Muscle layer of colon (tissue), 2 donors: ENCODE results near the gene TFF3.

Source experiments
- H3K27ac ChIP-seq: one replicate; pipeline ENCODE4 v1.7.0; 2013; ENCODE audit warnings: low read depth, mild to moderate bottlenecking, low read length, moderate library complexity
- H3K27me3 ChIP-seq, 2 donors: one replicate each; pipeline ENCODE4 v1.7.0; 2013; ENCODE audit warnings: low read length in 2 of 2, mild to moderate bottlenecking in 2 of 2; ENCODE audit not compliant: insufficient read depth in 2 of 2, control insufficient read depth in 1 of 2
- H3K36me3 ChIP-seq: one replicate; pipeline ENCODE4 v1.7.0; 2013; ENCODE audit warnings: mild to moderate bottlenecking, low read length; ENCODE audit not compliant: insufficient read depth
- H3K4me1 ChIP-seq: one replicate; pipeline ENCODE4 v1.7.0; 2013; ENCODE audit warnings: mild to moderate bottlenecking, low read length; ENCODE audit not compliant: insufficient read depth
- H3K4me3 ChIP-seq, 2 donors: one replicate each; pipeline ENCODE4 v1.7.0; 2013; ENCODE audit warnings: low read length in 2 of 2, low read depth in 1 of 2, mild to moderate bottlenecking in 1 of 2, moderate library complexity in 1 of 2
- H3K9ac ChIP-seq: one replicate; pipeline ENCODE4 v1.7.0; 2013; ENCODE audit warnings: low read length
- H3K9me3 ChIP-seq: one replicate; pipeline ENCODE4 v1.7.0; 2013; ENCODE audit warnings: mild to moderate bottlenecking, low read length
- donor health status: abdominal sarcoma.
- donor health status: Adenocarcinoma of cecum.

TFF3 gene

GRCh38 chr21:42308161-42308913 is 6.9 kb downstream of the TFF3 start:
- Histone ChIP-seq H3K4me1 (no peaks in the 10 kb centered on the region), H3K27me3 (peaks cover 11 to 25% of the 10 kb centered on the region in 2 donors)

GRCh38 chr21:42307106-42307505 is 8.1 kb downstream of the TFF3 start:
- no peak overlapping the region for H3K9ac ChIP-seq
- no peak overlapping the region for H3K27ac ChIP-seq
- H3K36me3 ChIP-seq = no peaks in the 10 kb centered on the region
- H3K27me3 ChIP-seq = peaks cover 11 to 25% of the 10 kb centered on the region in 2 donors
- no peaks in the 10 kb centered on the region for H3K9me3 ChIP-seq
- no peaks in the 10 kb centered on the region for H3K4me1 ChIP-seq
- H3K4me3 ChIP-seq = no peak overlapping the region

More at GRCh38 chr21:42308161-42308913, 6.9 kb downstream of the TFF3 start:
- Histone ChIP-seq H3K9ac (no peak overlapping the region), H3K9me3 (no peaks in the 10 kb centered on the region), H3K36me3 (no peaks in the 10 kb centered on the region), H3K4me3 (no peak overlapping the region), H3K27ac (no peak overlapping the region)

GRCh38 chr21:42306366-42307035 is 8.7 kb downstream of the TFF3 start:
- Histone ChIP-seq H3K4me3 (no peak overlapping the region), H3K36me3 (no peaks in the 10 kb centered on the region), H3K9me3 (no peaks in the 10 kb centered on the region), H3K4me1 (no peaks in the 10 kb centered on the region), H3K27ac (no peak overlapping the region), H3K9ac (no peak overlapping the region), H3K27me3 (peaks cover 11 to 25% of the 10 kb centered on the region in 2 donors)

GRCh38 chr21:42305707-42306147 is 9.5 kb downstream of the TFF3 start:
- H3K27ac ChIP-seq = no peak overlapping the region
- H3K9me3 ChIP-seq = no peaks in the 10 kb centered on the region
- no peaks in the 10 kb centered on the region for H3K4me1 ChIP-seq
- no peaks in the 10 kb centered on the region for H3K36me3 ChIP-seq
- H3K27me3 ChIP-seq = peaks cover 11 to 25% of the 10 kb centered on the region in 2 donors
- no peak overlapping the region for H3K9ac ChIP-seq
- no peak overlapping the region for H3K4me3 ChIP-seq

- H3K27me3 ChIP-seq = peaks cover 8 to 20% of the 10 kb centered on the region in 2 donors
- H3K9me3 ChIP-seq = no peaks in the 10 kb centered on the region
- no peaks in the 10 kb centered on the region for H3K4me1 ChIP-seq
- no peak overlapping the region for H3K9ac ChIP-seq
- H3K4me3 ChIP-seq = no peak overlapping the region
- H3K27ac ChIP-seq = no peak overlapping the region
- no peaks in the 10 kb centered on the region for H3K36me3 ChIP-seq
Measured at GRCh38 chr21:42304556-42305454, 10.4 kb downstream of the TFF3 start.

- Histone ChIP-seq H3K9ac (no peak overlapping the region), H3K9me3 (no peaks in the 10 kb centered on the region), H3K27ac (no peak overlapping the region), H3K27me3 (peaks cover 4 to 6% of the 10 kb centered on the region in 2 donors), H3K4me1 (no peaks in the 10 kb centered on the region), H3K36me3 (peaks cover 5% of the 10 kb centered on the region), H3K4me3 (no peak overlapping the region)
Measured at GRCh38 chr21:42303443-42303842, 11.8 kb downstream of the TFF3 start.

- no peak overlapping the region for H3K9ac ChIP-seq
Measured at GRCh38 chr21:42302794-42303193, 12.4 kb downstream of the TFF3 start.

GRCh38 chr21:42302076-42302650 is 13.0 kb downstream of the TFF3 start:
- Histone ChIP-seq H3K36me3 (peaks cover 8% of the 10 kb centered on the region), H3K9me3 (no peaks in the 10 kb centered on the region), H3K4me1 (no peaks in the 10 kb centered on the region), H3K27ac (no peak overlapping the region), H3K27me3 (no peaks in the 10 kb centered on the region), H3K9ac (no peak overlapping the region), H3K4me3 (no peak overlapping the region)

More at GRCh38 chr21:42302794-42303193, 12.4 kb downstream of the TFF3 start:
- H3K4me3 ChIP-seq = no peak overlapping the region
- no peaks in the 10 kb centered on the region for H3K4me1 ChIP-seq
- H3K9me3 ChIP-seq = no peaks in the 10 kb centered on the region
- H3K27ac ChIP-seq = no peak overlapping the region
- no peaks in the 10 kb centered on the region for H3K27me3 ChIP-seq
- H3K36me3 ChIP-seq = peaks cover 5% of the 10 kb centered on the region

- H3K36me3 ChIP-seq = peaks cover 13% of the 10 kb centered on the region
- H3K4me1 ChIP-seq = no peaks in the 10 kb centered on the region
- no peak overlapping the region for H3K9ac ChIP-seq
- H3K9me3 ChIP-seq = no peaks in the 10 kb centered on the region
- no peak overlapping the region for H3K4me3 ChIP-seq
- no peaks in the 10 kb centered on the region for H3K27me3 ChIP-seq
- no peak overlapping the region for H3K27ac ChIP-seq
Measured at GRCh38 chr21:42301371-42302075, 13.7 kb downstream of the TFF3 start.

- Histone ChIP-seq H3K36me3 (peaks cover 18% of the 10 kb centered on the region), H3K9ac (no peak overlapping the region), H3K9me3 (no peaks in the 10 kb centered on the region), H3K4me1 (no peaks in the 10 kb centered on the region), H3K4me3 (no peak overlapping the region), H3K27ac (no peak overlapping the region), H3K27me3 (no peaks in the 10 kb centered on the region)
Measured at GRCh38 chr21:42300956-42301355, 14.3 kb downstream of the TFF3 start.
